Measurements from ENCODE around the gene AKR1E2. TPM values are rescaled to one million over a fixed set of nuclear protein-coding genes. Genes with fewer than 3 reads are reported as not detected.

Gene AKR1E2
- total and polyA plus RNA-seq, 12 donors, result 0.95 to 13.5 (median 3.6) TPM

DNA sequence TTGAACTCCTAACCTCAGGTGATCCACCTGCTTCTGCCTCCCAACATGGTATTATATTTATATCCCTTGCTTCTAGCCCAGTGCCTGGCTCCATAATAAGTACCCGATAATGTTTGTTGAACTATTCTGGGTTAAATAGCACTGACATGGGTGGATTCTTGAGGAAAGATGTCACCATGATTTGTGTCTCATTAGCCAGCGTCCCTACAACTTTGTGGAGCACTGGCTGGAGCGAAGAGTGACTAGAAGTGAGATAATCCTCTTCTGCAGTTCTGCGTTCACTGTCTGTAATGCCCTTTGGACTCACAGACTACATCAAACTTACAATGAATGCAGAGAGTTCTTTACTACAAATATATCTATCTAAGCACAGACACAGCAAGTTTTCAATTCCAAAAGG lies 16.9 kb upstream of the AKR1E2 start:
- H3K27ac ChIP-seq, result no peak overlapping the region
- TF ChIP-seq POLR2A (IDR thresholded peaks at IDR 0.05), result no peak
- no peak for TF ChIP-seq CTCF (IDR thresholded peaks at IDR 0.05)
- intact Hi-C loops (cut with DNase I), result no loop called here
- WGBS, 4 donors, result 76 to 89% (median 85%) methylated on average over 4 of the region's 4 CpGs
- H3K36me3 ChIP-seq (replicated peaks in 1 of 2), result no peaks in the 10 kb centered on the region
- H3K4me3 ChIP-seq, result no peak overlapping the region
- H3K27me3 ChIP-seq, result no peaks in the 10 kb centered on the region
- DNase-seq, result no peak
- H3K4me1 ChIP-seq (replicated peaks in 1 of 2), result no peaks in the 10 kb centered on the region
- H3K9me3 ChIP-seq (replicated peaks in 1 of 3), result no peaks in the 10 kb centered on the region

- H3K4me3 ChIP-seq, result no peak overlapping the region
- no peak for DNase-seq
- H3K36me3 ChIP-seq (replicated peaks in 1 of 2), result no peaks in the 10 kb centered on the region
- no peaks in the 10 kb centered on the region for H3K4me1 ChIP-seq (replicated peaks in 1 of 2)
- no peaks in the 10 kb centered on the region for H3K27me3 ChIP-seq
- TF ChIP-seq POLR2A (IDR thresholded peaks at IDR 0.05) (no peak), CTCF (IDR thresholded peaks at IDR 0.05) (no peak)
- H3K9me3 ChIP-seq (replicated peaks in 1 of 3), result no peaks in the 10 kb centered on the region
- intact Hi-C loops (cut with DNase I), result no loop called here
- H3K27ac ChIP-seq, result no peak overlapping the region
- WGBS, 4 donors, result 57 to 73% (median 69%) methylated on average over 9 of the region's 9 CpGs
Measured at GRCh38 chr10:4810092-4810491, 15.9 kb upstream of the AKR1E2 start.

DNA sequence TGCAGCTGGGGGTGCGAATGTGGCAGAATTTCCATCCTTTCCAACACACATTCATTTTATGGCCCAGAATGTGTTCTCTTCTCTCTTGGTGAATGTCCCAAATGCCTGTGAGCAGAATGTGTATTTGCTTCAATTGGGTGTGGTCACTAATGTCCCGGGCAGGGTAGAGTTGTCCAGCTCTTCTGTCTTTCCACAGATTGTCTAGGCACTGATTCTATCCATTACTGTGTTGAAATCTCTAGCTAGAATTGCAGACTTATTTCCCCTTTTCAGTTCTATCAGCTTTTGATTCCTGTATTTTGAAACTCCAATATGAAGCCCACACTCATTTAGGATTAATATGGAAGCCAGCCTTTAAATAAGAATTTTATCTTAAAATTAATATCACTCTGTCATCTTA lies 14.0 kb upstream of the AKR1E2 start:
- no peaks in the 10 kb centered on the region for H3K9me3 ChIP-seq (replicated peaks in 1 of 3)
- intact Hi-C loops (cut with DNase I), result no loop called here
- H3K4me1 ChIP-seq (replicated peaks in 1 of 2), result no peaks in the 10 kb centered on the region
- no peak for DNase-seq
- no peaks in the 10 kb centered on the region for H3K36me3 ChIP-seq (replicated peaks in 1 of 2)
- H3K27me3 ChIP-seq, result no peaks in the 10 kb centered on the region
- 73 to 84% (median 78%) methylated on average over 2 of the region's 2 CpGs for WGBS, 4 donors
- no peak for TF ChIP-seq POLR2A (IDR thresholded peaks at IDR 0.05)
- no peak for TF ChIP-seq CTCF (IDR thresholded peaks at IDR 0.05)
- no peak overlapping the region for H3K27ac ChIP-seq
- no peak overlapping the region for H3K4me3 ChIP-seq

DNA sequence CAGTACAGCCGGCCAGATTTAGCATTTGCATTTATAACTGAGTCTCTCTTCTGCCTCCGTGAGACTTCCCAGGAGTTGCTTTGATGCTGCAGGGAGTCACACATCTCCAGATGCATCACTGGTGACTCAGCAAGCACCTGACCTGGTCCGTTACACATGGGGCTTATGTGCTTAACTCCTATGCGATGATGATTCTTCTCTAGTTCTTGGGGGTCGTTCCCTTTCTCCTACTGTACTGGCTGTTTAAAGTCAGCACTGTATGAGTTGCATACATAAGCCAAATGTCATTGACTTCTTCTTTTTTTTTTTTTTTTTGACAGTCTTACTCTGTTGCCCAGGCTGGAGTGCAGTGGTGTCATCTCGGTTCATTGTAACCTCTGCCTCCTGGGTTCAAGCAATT lies 13.0 kb upstream of the AKR1E2 start:
- Histone ChIP-seq H3K27ac (no peak overlapping the region), H3K27me3 (no peaks in the 10 kb centered on the region), H3K4me3 (no peak overlapping the region), H3K9me3 (replicated peaks in 1 of 3) (no peaks in the 10 kb centered on the region), H3K36me3 (replicated peaks in 1 of 2) (no peaks in the 10 kb centered on the region), H3K4me1 (replicated peaks in 1 of 2) (no peaks in the 10 kb centered on the region)
- TF ChIP-seq POLR2A (IDR thresholded peaks at IDR 0.05) (no peak), CTCF (IDR thresholded peaks at IDR 0.05) (no peak)
- intact Hi-C loops (cut with DNase I), result no loop called here
- DNase-seq, result no peak
- 51 to 68% (median 59%) methylated on average over 6 of the region's 6 CpGs for WGBS, 4 donors
